ENCODE measurements around the gene CEACAM7.

- TF ChIP-seq ZNF555 (tag by site-specific recombination; conservative IDR thresholded peaks at IDR 0.05) (no peak), CTCF (tag by site-specific recombination; IDR thresholded peaks at IDR 0.05) (no peak), ZNF138 (tag by site-specific recombination; IDR thresholded peaks at IDR 0.05; ENCODE audit: borderline replicate concordance) (no peak), ZNF274 (IDR thresholded peaks at IDR 0.05; ENCODE audit: low read length) (no peak), ZNF274 (tag by site-specific recombination; IDR thresholded peaks at IDR 0.05; ENCODE audit: borderline replicate concordance) (no peak), ZSCAN4 (tag by site-specific recombination; IDR thresholded peaks at IDR 0.05) (no peak), ELK4 (IDR thresholded peaks at IDR 0.05; ENCODE audit: borderline replicate concordance, low read depth, low read length) (no peak), BCL11A (tag by site-specific recombination; IDR thresholded peaks at IDR 0.05; ENCODE audit: low read depth) (no peak), SP2 (tag by site-specific recombination; IDR thresholded peaks at IDR 0.05) (no peak)
These were observed 16.6 kb downstream of the CEACAM7 start for GRCh38 chr19:41671486-41671885.
